ENCODE measurements around the gene EMX1. TPM values are rescaled to one million over a fixed set of nuclear protein-coding genes. Genes with fewer than 3 reads are reported as not detected.

The EMX1 gene
- polyA plus RNA-seq, 1 donor from 2014 or later, result 0.33 TPM

DNA sequence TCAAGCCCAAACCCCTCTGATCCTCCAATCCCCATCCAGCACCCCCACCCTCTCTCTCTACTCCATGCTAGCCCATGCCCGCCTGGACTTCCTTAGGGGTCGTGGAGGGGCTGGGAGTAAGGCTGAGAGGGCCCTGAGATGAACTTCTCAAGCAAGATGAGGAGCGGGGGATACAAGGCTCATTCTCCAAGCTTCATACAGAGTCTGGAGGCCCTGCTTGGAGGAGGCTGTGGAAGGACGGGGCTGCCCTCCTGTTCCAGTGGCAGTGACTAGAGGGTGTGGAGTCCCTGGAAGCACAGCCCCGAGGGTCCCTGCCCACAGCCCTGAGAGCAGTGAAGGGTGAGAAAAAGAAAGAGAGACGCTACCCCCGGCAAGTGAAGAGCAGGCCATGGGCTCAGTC lies 45.6 kb downstream of the EMX1 start:
- H3K79me2 ChIP-seq (replicated peaks; ENCODE audit: insufficient read depth, low read length), result no peaks in the 10 kb centered on the region
- H4K20me1 ChIP-seq (ENCODE audit: insufficient read depth), result no peaks in the 10 kb centered on the region
- H3F3A ChIP-seq (ENCODE audit: insufficient read depth, low read length, poor library complexity, severe bottlenecking), result no peaks in the 10 kb centered on the region
- no peaks in the 10 kb centered on the region for H3K9me2 ChIP-seq (ENCODE audit: insufficient read depth, low read length)
- no peak overlapping the region for H3K9ac ChIP-seq (ENCODE audit: low read length)
- no peak for TF ChIP-seq TAF1 (IDR thresholded peaks at IDR 0.05; ENCODE audit: low read depth)
- TF ChIP-seq RAD21 (conservative IDR thresholded peaks at IDR 0.05), result no peak
- TF ChIP-seq EP300 (conservative IDR thresholded peaks at IDR 0.05; ENCODE audit: poor library complexity, severe bottlenecking), result no peak
- no peak for TF ChIP-seq EZH2 (IDR thresholded peaks at IDR 0.05; ENCODE audit: borderline replicate concordance, insufficient read depth, low read length, poor library complexity, severe bottlenecking)
- H3K4me3 ChIP-seq (ENCODE audit: low read length), result no peak overlapping the region
- H2AFZ ChIP-seq (ENCODE audit: low read depth, low read length), result no peak overlapping the region
- no peaks in the 10 kb centered on the region for H3K36me3 ChIP-seq (ENCODE audit: insufficient read depth, low read length)
- no peaks in the 10 kb centered on the region for H3K27me3 ChIP-seq (ENCODE audit: insufficient read depth, low read depth, low read length)
- no peaks in the 10 kb centered on the region for H3K9me3 ChIP-seq (ENCODE audit: low read length)
- no peak overlapping the region for H3K27ac ChIP-seq (ENCODE audit: low read length)
- no peak overlapping the region for H3K4me2 ChIP-seq (ENCODE audit: low read length)

DNA sequence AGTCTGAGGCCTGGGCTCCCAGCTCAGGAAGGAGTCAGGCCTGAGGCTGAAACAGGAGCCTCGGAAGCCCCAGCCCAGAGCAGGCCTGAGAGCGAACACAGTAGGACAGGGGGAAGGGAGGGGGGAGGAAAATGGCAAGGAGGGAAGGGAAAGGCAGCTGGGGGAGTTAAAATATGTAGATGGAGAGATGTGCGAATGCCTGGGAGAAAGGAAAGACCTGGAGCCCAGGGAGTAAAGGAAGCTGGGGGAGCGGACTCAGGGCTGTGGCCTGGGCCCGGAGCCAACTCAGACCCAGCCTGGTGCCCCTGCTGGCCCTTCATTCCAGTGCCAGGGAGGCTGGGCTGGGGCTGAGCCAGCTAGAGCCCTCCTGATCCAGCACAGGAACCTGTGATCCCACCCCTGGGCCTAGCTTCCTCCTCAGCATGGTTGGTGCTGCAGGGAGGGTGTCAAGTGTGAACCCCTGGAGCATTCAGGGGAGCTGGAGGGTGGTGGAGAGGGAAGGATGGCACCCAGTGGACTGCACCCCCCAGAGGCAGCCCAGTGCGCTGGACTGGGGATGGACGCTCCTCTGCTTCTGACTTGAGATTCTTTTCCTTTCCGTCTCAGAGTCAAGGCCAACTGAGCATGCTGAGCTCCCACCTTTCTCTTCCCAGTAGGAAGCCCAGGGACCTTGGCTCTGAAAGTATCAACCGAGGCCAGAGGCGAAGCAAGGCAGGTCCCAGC lies 46.3 kb downstream of the EMX1 start:
- no peak for TF ChIP-seq CTCF (IDR thresholded peaks at IDR 0.05; ENCODE audit: poor library complexity, severe bottlenecking)
- TF ChIP-seq SMC3 (conservative IDR thresholded peaks at IDR 0.05; ENCODE audit: poor library complexity), result no peak
- TF ChIP-seq TAF1 (IDR thresholded peaks at IDR 0.05; ENCODE audit: low read depth), result no peak
- no peak for TF ChIP-seq MXI1 (conservative IDR thresholded peaks at IDR 0.05; ENCODE audit: poor library complexity, severe bottlenecking)
- TF ChIP-seq, protein P1, sequence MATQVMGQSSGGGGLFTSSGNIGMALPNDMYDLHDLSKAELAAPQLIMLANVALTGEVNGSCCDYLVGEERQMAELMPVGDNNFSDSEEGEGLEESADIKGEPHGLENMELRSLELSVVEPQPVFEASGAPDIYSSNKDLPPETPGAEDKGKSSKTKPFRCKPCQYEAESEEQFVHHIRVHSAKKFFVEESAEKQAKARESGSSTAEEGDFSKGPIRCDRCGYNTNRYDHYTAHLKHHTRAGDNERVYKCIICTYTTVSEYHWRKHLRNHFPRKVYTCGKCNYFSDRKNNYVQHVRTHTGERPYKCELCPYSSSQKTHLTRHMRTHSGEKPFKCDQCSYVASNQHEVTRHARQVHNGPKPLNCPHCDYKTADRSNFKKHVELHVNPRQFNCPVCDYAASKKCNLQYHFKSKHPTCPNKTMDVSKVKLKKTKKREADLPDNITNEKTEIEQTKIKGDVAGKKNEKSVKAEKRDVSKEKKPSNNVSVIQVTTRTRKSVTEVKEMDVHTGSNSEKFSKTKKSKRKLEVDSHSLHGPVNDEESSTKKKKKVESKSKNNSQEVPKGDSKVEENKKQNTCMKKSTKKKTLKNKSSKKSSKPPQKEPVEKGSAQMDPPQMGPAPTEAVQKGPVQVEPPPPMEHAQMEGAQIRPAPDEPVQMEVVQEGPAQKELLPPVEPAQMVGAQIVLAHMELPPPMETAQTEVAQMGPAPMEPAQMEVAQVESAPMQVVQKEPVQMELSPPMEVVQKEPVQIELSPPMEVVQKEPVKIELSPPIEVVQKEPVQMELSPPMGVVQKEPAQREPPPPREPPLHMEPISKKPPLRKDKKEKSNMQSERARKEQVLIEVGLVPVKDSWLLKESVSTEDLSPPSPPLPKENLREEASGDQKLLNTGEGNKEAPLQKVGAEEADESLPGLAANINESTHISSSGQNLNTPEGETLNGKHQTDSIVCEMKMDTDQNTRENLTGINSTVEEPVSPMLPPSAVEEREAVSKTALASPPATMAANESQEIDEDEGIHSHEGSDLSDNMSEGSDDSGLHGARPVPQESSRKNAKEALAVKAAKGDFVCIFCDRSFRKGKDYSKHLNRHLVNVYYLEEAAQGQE (IDR thresholded peaks at IDR 0.05; ENCODE audit: borderline replicate concordance), result no peak
- TF ChIP-seq POLR2AphosphoS5 (IDR thresholded peaks at IDR 0.05), result no peak
- no peak for TF ChIP-seq EZH2 (IDR thresholded peaks at IDR 0.05; ENCODE audit: borderline replicate concordance, insufficient read depth, low read length, poor library complexity, severe bottlenecking)
- TF ChIP-seq RAD21 (conservative IDR thresholded peaks at IDR 0.05), result no peak
- TF ChIP-seq EP300 (conservative IDR thresholded peaks at IDR 0.05; ENCODE audit: poor library complexity, severe bottlenecking), result no peak
- H3K36me3 ChIP-seq (ENCODE audit: insufficient read depth, low read length), result no peaks in the 10 kb centered on the region

More for the DNA sequence above, 46.3 kb downstream of the EMX1 start:
- H3K79me2 ChIP-seq (replicated peaks; ENCODE audit: insufficient read depth, low read length), result no peaks in the 10 kb centered on the region
- no peaks in the 10 kb centered on the region for H3F3A ChIP-seq (ENCODE audit: insufficient read depth, low read length, poor library complexity, severe bottlenecking)
- H3K27ac ChIP-seq (ENCODE audit: low read length), result no peak overlapping the region
- no peaks in the 10 kb centered on the region for H3K9me3 ChIP-seq (ENCODE audit: low read length)
- no peak overlapping the region for H3K4me2 ChIP-seq (ENCODE audit: low read length)
- no peak overlapping the region for H3K4me3 ChIP-seq (ENCODE audit: low read length)
- H3K9me2 ChIP-seq (ENCODE audit: insufficient read depth, low read length), result no peaks in the 10 kb centered on the region
- H2AFZ ChIP-seq (ENCODE audit: low read depth, low read length), result no peak overlapping the region
- H4K20me1 ChIP-seq (ENCODE audit: insufficient read depth), result no peaks in the 10 kb centered on the region
- H3K27me3 ChIP-seq (ENCODE audit: insufficient read depth, low read depth, low read length), result no peaks in the 10 kb centered on the region
- no peak overlapping the region for H3K9ac ChIP-seq (ENCODE audit: low read length)

Measured in neural cell (in vitro differentiated cells).